CD4-positive, alpha-beta T cell treated with Interleukin-15 for 1 hour (primary cell): ENCODE results near the gene CD69.
A peak's percentile ranks its signal among the peaks of the same experiment; 100 is the strongest.
"Not testable (repeated sequence)": the region's sequence is repeated elsewhere in the genome, so short reads cannot be mapped to it uniquely, and the experiment has no call there.

Experiments
- DNase-seq: peaks from one replicate; pipeline ENCODE4 v3.0.0-alpha.2; 2020

CD69 gene

DNA sequence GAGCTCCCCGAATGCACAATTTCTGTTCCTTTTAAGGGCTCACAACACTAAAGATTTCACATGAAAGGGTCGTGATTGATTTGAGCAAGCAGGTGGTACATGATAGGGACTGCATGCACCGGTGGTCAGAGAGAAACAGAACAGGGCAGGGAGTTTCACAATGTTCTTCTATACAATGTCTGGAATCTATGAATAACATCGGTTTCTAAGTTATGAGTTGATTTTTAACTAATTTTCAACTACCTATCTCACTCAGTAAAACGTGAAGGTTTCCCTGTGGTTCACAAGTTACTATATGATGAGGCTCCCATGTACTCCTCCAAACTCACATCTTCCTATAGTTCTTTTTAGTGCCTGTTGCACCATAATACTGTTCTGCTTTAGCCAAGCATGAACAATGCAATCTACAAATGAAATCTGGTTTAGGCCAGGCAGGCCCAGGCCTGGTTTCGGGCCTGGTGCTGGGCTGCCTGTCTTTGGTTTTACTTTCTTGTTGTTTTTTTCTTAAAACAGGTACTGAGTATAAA is 47.6 kb downstream of the CD69 start:
- not testable (repeated sequence) for DNase-seq

- DNase-seq, result no peak
Observed at GRCh38 chr12:9711664-9712063, 49.0 kb downstream of the CD69 start.

DNA sequence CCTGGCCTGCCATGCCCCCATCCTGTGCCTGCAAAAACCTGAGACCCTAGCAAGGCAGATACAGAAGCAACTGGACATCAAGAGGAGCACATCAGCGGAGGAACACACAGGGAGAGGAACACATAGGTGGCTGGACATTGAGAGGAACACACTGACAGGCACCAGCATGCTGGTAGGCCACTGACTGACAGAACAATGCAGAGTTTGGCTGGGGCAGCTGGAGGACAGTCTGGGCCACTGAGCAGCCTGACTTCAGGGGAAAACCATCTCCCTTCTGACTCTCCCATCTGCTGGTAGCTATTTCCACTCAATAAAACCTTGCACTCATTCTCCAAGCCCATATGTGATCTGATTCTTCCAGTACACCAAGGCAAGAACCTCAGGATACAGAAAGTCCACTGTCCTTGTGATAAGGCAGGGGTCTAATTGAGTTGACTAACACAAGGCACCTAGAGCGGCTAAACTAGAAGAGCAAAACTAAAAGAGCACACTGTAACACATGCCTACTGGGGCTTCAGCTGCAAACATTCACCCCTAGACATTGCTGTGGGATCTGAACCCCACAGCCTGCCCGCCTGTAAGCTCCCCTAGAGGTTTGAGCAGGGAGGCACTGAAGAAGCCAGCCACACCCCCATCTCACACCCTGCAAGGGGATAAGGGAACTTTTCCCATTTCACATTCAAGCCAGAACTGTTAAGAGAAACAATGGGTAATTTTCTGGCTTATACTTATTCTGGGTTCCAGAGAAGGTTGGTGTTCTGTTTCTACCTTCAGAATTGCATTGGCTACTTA is 49.9 kb downstream of the CD69 start:
- no peak for DNase-seq

DNA sequence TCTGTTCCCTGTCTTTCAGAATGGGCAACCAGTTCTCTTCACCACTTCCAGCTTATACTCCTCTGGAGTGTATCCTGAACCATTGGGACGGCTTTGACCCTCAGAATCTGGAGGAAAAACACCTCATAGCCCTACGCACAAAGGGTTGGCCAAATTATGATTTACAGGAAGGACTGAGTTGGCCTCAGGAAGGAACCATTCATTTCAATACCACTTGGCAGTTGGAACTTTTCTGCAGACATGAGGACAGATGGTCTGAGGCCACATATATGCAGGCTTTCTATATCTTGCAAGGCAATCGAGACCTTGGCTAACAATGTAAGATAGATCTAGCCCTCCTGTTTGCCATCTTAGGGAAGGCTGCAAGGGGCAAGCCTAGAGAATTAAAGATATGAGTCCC is 51.8 kb downstream of the CD69 start:
- DNase-seq, result no peak

DNA sequence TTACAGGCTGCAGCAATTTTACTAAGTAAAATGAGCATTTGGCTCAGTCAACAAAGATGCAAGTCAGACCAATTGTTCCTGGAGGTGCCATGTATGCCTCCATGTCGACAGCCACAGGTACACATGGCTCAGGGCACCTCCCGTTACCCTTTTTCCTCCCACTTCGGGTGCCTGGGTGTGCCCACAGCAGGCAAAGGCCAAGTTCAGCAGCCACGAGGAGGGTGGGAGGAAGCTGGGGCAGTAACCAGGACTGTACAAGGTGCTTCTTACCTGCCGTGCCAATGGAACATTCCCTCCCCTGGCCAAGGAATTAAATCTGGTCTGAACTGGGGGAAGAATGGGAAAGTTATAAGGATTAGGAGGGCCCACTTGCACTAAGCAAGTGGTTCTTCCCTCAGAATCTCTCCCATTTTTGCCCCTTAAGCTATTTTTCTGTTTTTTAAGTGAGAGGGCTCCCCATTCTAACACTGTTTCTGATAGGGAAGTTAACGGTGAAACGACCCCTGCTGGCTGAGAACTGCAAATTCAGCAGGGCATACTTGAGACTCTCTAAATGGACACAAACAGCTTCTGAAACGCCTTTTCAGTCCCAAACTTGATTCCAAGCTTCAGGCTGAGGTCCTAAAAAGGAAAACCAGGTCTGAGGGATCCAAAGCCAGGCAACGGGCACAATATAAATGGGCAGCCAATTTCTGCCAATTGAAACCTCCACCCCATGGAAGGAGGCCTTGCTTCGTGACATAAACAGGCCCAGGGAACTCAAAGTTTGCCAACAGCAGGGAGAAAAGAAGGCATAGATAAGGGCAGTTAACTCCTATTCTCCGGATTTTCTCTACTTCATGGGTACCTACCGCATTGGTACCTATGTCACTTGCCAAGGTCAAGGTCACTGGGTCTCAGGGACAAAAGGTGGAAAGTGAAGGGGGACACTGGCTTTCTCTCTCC is 52.6 kb downstream of the CD69 start:
- peak; percentile 76 for DNase-seq

DNA sequence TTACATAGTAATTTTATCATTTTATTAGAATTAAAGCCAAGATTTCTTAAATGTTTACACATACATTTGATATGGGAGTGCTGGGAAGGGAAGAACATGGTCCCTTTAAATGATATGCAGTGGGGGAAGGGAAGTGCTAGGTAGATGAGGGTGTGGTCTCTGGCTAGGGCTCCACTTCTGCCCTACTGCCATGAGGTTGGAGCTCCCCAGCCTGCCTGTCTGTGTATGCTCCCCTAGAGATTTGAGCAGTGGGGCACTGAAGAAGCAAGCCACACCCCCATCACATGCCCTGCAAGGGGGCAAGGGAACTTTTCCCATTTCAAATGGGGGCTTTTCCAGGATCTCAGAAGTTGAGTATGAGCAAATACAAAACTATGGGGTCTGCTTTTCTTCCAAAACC is 53.3 kb downstream of the CD69 start:
- DNase-seq, result no peak

- no peak for DNase-seq
Observed at GRCh38 chr12:9706086-9706685, 54.5 kb downstream of the CD69 start.

DNA sequence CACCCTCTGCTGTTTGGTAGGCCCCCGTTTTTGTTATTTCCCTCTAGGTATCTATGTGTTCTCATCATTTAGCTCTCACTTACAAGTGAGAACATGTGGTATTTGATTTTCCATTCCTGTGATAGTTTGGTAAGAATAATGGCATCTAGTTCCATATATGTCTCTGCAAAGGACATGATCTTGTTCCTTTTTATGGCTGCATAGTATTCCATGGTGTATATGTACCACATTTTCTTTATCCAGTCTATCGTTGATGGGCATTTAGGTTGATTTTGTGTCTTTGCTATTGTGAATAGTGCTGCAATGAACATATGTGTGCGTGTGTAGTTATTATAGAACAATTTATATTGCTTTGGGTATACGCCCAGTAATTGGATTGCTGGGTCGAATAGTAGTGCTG is 56.1 kb downstream of the CD69 start:
- not testable (repeated sequence) for DNase-seq
